HK-2 (cell line): Measurements from ENCODE around the gene LST1.
"Not testable (repeated sequence)": the region's sequence is repeated elsewhere in the genome, so short reads cannot be mapped to it uniquely, and the experiment has no call there.

Source experiments
- DNase-seq: peaks from one replicate; pipeline ENCODE4 v3.0.0-alpha.2; 2018; ENCODE audit not compliant: unreplicated experiment

The LST1 gene

DNA sequence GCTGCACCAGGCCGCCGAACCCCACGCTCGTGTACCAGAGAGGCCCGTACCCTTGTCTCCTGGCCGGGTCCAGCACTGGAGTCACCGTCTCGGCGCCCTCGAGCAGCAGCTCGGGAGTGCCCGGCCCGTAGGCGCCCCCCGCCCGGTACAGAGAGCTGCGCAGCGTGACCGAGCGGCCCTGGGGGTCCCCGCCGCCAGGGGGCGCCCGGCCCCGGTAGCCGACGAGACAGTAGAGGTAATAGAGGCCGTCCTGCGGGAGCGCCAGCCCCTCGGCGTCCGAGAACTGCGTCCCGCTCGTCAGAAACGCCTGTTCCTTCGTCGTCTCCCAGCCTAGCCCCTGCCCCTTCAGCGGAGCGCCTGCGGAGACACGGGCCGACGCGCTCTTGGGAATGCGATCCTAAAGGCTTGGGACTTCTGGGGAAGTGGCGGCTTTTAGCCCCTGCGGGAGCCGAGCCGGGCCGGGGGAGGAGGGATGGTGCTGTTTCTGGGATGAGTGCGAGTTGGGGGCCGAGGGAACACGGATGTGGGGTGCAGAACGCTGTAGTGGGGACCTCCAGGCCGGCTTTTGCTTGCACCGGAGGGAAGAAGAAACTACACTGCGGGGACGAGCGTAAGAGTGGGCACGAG lies 5.2 kb upstream of the LST1 start:
- peak; percentile 88 for DNase-seq

DNA sequence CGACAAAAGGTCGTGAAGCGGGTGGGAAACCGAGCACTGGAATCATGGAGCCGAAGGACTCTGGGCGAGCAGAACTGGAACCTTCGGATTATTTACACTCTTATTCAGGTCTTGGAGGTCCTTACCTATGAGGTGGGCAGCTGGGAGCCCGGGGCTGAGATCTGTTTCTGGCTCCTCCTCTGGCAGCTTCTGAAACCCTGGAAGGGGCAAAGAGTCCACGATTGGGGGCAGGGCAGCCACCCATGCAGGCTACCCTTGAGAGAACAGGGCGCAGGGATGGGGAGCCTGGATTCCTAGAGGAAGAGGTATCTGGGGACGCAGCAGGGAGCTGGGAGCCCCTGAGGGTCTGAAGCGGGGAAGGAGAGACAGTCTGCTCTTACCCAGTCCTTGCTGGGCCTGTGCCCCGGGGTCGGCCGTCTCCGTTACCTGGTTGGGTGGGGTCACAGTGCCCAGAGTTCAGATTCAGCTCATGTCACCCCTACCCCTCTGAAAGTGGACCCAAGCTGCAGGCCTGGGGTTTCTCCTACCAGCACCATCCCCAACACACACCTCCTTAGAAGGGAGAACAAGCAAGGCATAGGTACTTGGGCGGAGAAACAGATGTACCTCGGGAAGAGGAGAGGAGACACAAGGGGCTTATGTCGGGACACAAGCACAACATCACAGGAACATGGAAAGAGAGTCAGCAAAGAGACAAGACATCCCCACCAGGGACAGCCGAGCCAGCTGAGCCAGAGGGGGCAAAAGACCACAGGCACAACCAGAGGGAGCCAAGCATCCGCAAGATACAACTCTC lies 4.4 kb upstream of the LST1 start:
- DNase-seq: no peak

DNA sequence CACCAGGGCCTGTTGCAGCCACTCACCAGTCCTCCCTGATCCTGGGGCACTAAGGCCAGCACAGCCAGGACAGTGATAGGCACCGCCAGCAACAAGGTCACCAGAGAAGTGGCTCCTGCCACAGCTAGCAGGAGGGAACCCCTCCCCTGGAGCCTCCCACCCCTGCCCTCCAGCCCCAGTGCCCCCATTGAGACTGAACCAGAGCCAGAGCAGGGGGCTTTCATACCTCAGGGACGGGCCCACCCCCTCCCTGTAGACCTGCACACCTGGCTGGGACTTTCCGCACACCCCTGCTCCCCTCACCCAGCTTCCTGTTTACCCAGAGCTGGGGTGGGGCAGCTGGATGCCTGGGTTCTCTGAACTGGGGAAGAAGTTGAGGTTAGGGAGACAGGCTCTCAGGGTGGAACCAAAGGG lies 3.8 kb upstream of the LST1 start, which contains the start of gene LTB:
TSS of gene LTB (minus strand) at position 195 of the 414 bp plus-strand sequence. CDS start at position 188, 7 bp downstream.
- no peak for DNase-seq

DNA sequence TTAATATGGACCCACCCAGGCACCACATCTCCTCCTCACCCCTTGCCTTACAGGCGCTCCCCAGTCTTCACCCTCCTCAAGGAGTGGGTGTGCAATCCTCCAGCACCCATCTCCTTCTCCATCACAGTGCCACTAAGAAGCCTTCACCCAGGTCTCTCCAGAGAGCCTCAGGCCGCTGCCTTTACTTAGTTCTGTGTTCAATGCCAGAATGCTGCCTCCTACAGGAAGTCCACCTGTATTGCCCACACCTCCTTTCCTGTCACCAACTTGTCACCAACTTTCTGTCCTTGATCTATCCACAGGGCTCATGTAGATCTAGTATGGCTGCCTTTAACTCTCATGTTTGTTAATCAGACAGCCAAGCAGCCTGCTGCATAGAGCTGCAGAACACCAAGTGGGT lies 586 bp upstream of the LST1 start:
- no peak for DNase-seq

DNA sequence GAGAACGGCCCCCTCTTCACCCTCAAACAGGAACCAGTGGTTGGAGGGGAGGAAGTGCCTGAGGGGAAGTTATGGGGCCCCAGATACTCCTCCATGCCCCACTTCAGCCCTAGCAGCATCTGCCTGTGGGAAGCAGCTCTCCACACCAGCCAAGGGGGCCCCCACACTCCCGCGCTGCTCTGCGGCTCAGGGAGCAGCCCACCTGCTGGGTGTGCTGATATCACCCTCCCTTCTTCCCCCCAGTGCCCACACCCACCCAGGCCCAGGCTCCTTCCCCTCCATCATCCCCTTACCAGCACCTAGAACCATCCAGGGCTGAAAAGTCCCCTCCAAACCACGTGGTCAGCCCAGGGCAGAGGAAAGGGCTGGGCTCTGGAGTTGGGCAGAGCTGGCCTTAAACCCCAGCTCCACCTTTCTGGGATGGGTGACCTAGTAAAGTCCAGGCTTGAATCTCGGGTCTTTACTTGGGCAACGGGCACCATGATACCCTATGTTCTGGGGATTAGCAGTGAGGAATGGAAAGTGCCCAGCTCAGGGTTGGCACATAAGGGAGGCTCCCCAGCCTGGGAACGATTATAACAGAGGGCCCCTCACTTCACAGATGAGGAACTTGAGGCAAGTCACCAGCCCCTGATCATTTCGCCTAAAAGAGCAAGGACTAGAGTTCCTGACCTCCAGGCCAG lies 663 bp downstream of the LST1 start:
- no peak for DNase-seq

DNA sequence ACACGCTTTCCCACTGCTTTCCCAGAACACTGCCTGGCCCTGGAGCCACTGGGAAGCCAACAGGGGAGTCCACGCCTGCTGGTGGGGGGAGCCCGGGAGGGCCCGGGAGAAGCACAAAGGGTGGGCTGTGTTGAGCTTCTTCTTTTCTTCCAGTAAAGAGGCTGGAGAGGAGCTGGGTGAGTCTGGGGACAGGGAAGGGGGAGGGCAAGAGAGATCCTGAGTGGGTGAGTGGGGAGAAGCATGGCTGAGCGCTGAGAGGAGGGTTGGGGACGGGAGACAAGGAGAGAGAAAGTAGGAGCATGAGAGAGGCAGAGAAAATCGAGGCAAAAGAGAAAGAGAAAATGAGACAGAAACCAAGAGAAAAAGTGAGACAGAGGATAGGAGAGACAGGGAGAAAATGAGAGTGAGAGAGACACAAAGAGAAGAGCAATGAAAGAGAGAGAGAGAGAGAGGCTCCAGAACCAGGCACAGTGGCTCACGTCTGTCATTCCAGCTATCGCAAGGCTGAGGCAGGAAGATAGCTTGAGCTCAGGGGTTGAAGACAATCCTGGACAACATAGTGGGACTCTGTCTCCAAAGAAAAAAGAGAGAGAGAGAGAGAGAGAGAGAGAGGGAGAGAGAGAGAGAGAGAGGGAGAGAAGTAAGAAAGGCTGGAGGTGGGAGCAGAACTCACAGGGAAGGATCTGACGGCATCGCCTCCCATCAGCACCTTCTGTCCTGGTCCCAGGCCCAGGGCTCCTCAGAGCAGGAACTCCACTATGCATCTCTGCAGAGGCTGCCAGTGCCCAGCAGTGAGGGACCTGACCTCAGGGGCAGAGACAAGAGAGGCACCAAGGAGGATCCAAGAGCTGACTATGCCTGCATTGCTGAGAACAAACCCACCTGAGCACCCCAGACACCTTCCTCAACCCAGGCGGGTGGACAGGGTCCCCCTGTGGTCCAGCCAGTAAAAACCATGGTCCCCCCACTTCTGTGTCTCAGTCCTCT lies 2.0 kb downstream of the LST1 start:
- no peak for DNase-seq

DNA sequence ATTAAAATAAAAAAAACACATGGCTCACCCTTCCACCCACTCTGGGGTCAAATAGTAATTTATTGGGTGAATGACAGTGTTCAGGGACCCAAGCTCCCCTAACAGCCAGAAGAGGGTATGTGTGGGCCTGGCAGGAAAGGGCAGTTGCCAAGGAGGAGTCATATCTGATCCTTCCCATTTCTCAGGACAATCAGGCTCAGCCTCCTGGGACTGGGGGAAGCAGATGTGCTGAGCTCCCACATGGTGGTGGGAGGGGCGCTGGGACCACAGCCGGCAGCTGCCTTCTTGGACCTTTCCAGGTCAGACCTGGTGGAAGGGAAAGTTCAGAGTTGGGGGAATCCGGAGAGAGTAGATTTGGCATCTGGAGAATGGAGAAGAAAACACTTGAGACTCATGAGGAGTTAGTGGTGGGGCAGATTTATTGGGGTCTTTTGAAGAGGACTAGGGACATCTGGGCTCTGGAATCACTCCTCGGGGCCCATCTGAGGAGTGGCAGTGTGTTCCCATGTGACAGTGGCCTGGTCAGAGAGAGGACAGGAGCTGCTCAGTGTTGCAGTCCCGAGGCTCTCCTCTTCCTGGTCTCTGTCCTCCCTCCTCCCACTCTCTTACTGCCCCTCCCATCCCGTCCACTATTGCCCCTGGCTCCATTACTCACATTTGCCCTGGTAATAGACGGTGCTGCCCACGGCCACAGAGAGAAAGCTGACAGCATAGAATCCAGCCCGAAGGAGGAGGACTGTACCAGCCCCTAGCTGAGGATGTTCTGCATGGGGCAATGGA lies 3.0 kb downstream of the LST1 start:
- DNase-seq: no peak

DNA sequence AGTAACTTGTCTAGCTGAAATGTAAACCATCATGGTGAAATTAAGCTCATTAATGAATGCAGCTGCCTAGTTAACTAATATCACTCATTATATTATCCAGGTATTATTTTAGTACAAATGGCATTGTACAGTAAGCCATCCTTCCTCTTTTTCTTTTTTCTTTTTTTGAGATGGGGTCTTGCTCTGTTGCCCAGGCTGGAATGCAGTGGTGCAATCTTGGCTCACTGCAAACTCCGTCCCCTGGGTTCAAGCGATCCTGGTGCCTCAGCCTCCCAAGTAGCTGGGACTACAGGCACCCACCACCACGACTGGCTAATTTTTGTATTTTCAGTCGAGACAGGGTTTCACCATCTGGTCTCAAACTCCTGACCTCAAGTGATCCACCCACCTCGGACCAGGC lies 4.6 kb downstream of the LST1 start:
- DNase-seq: not testable (repeated sequence)

DNA sequence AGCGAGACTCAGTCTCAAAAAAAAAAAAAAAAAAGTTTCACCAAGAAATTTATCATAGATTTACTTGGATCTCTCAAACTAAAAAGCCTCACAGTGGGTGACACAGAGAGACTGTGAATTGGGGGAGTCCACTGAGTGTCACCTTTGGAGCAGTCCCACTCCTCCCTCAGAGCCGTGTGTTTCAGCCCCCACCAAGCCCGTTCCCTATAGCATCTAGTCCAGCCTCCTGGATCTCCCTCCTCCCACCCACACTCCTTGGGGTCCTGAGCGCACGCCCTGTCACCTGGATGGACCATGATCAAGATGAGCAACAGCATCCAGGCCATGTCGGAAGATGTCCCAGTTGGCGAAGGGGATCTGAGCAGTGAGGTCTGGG lies 6.3 kb downstream of the LST1 start:
- DNase-seq: no peak

DNA sequence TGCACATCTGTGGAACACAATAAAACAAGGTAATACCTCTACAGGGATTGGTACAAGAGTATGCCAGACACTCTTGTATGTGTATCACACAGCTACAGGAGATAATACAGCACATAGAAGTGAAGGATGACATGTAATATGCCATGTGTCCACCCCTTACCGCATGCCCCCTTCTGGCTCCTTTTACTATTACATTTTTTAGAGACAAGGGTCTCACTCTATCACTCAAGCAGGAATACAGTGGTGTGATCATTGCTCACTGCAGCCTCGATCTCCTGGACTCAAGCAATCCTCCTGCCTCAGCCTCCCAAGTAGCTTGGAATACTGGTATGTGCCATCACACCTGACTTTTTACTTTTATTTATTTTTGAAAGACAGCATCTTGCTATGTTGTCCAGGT lies 10.9 kb downstream of the LST1 start:
- no peak for DNase-seq

DNA sequence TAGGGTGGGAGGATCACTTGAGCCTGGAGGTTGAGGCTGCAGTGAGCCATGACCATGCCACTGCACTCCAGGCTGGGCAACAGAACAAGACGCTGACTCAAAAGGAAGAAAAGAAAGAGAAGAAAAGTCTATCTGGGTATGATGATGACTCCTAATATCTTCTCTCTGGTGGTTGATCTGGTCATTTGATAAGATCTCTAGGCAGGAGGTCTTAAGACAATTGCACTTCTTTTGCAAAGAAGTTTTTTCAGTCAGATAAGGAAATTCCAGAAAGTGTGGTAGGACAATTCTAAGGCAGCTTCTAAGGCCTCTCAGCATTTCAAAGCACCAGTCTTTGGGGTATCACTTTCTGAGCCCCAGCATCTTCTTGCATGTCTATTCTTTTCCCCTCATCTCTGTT lies 21.2 kb downstream of the LST1 start:
- DNase-seq: no peak

DNA sequence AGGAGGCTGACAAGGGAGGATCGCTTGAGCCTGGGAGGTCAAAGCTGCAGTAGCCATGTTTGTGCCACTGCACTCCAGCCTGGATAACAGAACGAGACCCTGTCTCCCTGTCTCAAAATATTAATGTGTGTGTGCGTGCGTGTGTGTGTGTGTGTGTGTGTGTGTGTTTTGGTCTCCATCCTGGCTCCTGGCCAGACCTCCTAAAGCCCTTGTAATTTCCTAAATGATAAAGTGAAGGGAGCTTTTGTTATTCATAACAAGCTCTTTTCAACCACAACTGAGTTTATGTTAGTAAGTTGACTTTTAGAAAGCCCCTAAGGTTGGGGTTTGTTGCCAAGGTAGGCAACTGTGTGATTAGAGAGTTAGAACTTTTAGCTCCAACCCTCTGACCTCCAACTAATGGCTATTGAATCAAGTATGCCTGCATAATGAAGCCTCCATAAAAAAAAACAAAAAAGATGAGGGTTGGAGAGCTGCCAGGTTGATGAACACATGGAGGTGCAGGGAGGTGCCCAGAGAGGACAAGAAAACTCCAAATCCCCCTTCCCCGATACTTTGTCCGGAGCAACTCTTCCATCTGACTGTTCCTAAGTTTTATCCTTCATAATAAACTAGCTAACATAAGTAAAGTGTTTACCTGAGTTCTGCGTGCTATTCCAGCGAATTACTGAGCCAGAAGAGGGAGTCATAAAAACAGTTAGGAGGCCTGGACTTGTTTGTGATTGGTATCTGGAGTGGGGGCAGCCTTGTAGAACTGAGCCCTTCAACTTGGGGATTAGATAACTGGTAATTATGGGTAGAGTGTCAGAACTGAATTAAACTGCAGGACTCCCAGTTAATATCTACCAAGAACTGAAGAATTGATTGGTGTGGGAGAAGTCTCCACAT lies 23.7 kb downstream of the LST1 start:
- DNase-seq: no peak

DNA sequence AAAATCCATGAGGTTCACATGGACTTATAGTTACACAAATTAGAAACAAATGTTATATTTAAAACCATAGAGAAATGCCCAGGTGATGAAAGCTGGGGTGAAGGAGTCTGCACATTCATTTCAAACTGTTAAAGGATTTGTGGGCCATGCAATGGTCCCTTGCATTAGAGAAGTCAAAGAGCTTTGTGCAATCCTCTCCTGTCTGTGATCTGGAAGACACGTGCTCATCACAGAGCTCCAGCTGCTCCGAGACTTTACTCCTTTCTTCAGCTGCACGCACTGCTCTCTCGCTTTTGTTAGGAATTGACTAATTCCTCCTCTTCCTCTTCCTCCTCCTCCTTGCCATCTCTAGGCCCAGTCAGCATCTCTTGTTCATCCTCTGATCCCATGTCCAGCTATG lies 24.9 kb downstream of the LST1 start:
- no peak for DNase-seq

DNA sequence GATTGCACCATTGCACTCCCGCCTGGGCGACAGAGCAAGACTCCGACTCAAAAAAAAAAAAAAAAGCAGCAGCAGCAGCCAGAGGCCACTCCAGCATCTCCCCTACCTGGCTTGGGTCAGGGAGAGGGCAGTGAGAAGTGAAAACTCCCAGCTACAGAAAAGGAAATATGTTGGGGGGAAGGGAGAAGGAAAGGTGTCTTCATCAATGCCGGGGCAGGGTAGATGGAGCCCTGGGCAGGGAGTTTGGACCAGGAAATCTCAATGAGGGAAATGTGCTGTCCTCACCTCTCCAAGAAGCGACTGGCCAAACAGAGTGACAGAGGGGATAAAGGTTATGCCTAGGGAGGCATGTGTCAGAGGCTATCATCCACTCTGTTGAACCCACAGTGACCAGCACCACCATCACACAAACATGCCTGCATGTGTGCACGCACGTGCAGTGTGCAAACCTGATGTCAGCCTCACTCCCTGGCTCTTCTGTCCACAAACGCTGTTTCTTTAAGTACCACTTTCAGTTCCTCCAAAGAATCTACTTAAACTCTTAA lies 28.1 kb downstream of the LST1 start:
- no peak for DNase-seq

DNA sequence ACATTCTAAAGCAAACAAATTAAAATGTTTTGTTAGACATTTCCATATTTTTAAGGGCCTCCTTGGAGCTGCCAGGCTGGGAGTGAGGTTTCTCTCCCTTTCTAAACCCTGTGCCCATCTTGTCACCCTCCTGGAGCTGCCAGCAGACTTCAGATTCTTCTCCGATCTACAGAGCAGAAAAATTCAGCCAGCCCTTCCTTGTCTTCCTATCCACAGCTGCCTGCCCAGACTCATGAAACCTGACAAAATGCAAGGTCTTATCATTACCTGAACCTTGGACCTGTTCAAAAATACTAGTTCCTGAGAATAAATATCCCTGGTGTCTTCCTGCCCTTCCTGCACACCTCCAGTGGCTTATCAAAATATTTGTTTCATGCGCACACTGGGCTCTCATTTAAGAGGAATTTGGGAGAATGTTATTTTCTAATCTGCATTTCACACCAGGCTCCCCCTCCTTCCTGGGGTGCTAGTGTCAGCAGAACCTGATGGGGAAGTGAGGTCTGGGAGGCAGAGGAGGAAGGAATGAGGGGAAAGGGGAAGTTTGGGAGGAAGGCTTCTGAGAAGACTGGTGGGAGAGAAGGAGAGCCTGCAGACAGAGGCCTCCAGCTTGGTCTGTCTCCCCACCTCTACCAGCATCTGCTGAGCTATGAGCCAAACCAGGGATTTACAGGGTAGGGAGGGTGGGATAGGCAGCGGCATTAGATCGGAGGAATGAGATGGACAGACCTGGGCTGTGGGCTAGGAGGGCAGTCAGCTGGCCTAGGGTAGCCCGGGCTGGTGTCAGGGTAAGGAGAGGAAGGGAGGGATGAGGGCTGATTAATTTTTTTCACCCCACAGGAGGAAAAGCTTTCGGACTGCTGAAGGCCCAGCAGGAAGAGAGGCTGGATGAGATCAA lies 28.9 kb downstream of the LST1 start, which contains the start of gene AIF1:
TSS of gene AIF1 (plus strand) at position 551 of the 895 bp plus-strand sequence. CDS start at position 647, 96 bp downstream.
- no peak for DNase-seq

DNA sequence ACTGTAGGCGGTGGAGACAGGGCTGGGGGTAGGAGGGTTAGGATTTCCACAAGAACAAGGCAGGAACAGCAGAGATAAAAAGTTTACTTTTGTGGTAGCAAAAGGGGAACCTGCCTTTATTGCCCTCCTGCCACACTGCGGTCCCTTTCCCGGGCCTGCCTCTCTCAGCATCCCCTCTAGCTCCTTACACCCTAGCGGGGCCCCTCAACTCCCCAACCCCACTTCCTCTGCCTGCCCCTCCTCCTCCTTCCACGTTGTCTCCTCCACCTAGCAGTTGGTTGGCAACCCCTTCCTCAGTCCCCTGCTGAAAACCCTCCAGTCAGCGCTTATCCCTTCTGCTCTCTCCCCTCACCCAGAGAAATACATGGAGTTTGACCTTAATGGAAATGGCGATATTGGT lies 29.7 kb downstream of the LST1 start:
- no peak for DNase-seq

DNA sequence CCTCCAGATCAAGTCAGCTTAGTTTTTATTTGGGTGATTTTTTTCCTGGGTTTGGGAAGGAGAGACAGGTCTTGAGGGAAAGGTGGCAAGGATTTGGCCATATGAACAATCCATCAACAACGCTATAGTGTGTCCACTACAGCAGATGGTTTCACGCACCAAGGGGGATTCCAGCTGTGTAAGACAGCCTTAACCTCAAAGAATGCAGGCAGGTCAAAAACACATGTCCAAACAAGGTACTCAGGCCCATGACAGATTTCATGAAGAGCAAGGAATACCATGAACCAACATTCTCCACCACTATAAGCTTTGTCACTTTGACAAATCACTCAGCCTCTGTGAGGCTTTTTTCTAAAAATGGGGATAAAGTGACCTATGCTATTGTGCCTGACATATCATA lies 30.9 kb downstream of the LST1 start:
- DNase-seq: no peak

DNA sequence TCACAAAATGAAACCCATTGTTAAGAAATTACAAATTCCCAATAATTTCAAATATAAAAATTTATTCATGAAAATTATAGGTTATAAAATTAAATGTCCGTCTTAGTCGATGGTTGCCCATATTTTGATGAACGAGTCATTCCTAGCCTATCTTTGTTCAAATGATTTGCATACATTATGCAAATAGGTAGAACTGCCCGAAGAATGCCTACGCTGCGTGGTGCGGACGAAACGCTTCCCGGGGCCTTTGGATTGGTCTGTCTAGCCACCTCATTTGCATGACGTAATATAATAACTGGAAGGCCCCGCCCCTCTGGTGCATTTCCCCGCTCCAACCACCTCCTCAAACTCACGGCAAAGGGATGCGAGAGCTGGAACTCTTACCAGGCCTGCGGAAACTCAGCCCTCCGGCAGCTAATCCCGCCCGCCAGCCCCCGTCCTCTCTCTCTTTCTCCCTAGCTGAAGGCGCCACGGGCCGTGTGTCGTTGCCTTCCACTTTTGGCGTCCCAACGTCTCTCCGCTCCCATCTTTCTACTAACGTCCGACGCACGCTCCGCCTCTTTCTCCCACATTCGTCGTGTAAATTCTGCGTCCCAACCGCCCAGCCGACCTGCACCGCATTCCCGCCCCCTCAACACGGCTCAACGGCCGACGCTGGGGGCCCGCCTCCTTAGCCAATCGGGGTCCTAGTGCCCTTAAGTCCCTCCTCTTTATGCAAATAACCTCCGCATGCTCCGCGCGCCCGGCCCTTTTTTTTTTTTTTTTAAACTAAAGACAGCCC lies 33.9 kb downstream of the LST1 start:
- DNase-seq: peak; percentile 97
